LNCAP (cell line): ENCODE measurements around the gene ARID1A.

ENCODE experiments used
- TF ChIP-seq, protein P1 (sequence below): fragments of 450-650 bp; IDR thresholded peaks from 2 replicates; pipeline ENCODE4 v1.5.1; 2017; ENCODE audit warnings: mild to moderate bottlenecking

The ARID1A gene

GRCh38 chr1:26729633-26730032, 33.8 kb downstream of the ARID1A start:
- TF ChIP-seq, protein P1, sequence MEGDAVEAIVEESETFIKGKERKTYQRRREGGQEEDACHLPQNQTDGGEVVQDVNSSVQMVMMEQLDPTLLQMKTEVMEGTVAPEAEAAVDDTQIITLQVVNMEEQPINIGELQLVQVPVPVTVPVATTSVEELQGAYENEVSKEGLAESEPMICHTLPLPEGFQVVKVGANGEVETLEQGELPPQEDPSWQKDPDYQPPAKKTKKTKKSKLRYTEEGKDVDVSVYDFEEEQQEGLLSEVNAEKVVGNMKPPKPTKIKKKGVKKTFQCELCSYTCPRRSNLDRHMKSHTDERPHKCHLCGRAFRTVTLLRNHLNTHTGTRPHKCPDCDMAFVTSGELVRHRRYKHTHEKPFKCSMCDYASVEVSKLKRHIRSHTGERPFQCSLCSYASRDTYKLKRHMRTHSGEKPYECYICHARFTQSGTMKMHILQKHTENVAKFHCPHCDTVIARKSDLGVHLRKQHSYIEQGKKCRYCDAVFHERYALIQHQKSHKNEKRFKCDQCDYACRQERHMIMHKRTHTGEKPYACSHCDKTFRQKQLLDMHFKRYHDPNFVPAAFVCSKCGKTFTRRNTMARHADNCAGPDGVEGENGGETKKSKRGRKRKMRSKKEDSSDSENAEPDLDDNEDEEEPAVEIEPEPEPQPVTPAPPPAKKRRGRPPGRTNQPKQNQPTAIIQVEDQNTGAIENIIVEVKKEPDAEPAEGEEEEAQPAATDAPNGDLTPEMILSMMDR = no peak

DNA sequence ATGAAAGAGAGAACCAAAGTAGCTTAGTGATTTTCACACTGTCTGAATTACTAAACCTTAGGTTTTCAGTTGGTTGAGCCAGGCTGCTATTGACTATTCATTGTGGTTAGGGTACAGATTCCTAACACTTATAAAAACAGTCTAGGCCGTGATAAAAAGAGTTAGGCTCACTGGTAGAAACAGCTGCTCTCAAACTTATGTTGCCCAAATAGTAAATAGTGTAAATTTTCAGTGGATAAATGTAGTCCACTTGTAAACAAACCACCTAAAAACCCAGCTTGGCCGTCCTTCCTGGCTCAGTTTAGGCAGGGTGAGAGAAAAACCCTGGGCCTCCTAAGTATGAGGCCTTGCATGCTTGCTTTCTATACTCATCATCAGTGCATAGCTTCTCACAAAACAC, 34.9 kb downstream of the ARID1A start:
- TF ChIP-seq, protein P1 = no peak

DNA sequence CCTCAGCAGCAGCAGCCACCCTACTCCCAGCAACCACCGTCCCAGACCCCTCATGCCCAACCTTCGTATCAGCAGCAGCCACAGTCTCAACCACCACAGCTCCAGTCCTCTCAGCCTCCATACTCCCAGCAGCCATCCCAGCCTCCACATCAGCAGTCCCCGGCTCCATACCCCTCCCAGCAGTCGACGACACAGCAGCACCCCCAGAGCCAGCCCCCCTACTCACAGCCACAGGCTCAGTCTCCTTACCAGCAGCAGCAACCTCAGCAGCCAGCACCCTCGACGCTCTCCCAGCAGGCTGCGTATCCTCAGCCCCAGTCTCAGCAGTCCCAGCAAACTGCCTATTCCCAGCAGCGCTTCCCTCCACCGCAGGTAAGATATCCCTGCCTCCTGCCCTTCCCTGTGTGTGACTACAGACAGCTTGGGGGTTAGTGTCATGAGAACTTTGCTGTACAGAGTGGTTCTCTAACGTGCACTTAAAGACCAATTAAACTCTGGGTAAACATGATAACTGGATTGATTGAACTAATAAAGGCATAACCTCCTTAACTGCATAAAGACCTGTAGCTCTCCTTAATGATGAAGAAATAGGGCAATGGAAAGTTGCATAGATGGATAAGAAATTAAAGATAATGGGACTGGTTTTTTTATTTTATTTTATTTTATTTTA, 35.6 kb downstream of the ARID1A start:
- TF ChIP-seq, protein P1 = no peak

DNA sequence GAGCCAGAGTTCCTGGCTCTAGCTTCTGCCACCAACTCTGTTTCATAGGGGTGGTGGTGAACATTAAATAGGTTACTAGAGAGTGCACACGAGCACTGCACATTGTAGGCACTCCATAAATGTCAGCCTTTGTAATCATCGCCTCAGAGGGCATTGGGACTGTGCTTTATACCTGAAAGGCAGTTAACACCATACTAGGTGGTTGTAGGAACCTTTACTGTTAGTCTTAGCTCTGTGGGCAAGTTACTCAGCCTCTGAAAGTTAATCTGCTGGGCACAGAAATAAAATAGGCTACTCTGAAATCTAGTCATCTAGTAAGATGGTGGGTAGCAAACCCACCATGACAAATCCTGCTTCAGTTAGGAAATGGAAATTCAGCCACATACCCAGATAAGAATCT, 37.6 kb downstream of the ARID1A start:
- TF ChIP-seq, protein P1 = no peak

- TF ChIP-seq, protein P1 = no peak
Observed at GRCh38 chr1:26733982-26734381, 38.2 kb downstream of the ARID1A start.

DNA sequence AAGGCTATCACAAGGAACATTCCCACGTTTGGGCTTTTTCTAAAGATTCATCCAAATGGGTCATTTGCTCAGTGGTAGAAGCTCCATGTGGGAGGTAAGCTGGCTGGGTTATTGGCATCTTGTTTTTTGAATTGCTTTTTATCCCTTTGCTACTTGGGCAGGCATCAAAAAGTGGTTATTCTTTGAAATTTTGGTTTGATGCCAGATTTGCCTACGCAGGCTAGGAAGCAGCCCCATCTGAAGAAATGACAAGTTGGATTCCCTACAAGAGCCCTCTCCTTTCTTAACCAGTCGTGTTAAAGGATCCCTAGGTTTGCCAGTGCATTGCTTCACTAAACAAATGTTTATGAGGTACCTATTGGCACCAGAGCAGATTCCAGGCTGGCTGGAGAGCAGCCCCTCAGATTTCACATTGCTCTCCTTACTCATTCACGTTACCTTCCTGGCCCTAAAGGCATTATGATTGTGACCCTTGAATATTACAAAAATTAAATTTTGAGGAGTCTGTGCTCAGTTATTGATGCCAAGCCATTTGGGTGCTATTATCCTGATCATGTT, 38.8 kb downstream of the ARID1A start:
- TF ChIP-seq, protein P1 = no peak

GRCh38 chr1:26739329-26739914, 43.6 kb downstream of the ARID1A start:
- TF ChIP-seq, protein P1 = no peak
